Dermis microvascular lymphatic vessel endothelial cell (primary cell): ENCODE measurements around the gene RPS6KB2. TPM values are rescaled to one million over a fixed set of nuclear protein-coding genes. Genes with fewer than 3 reads are reported as not detected.
"Not testable (repeated sequence)": the region's sequence is repeated elsewhere in the genome, so short reads cannot be mapped to it uniquely, and the experiment has no call there.

ENCODE experiments used
- DNase-seq, 2 donors: peaks; one replicate each; pipeline versions ENCODE4 v3.0.0 to v3.0.0-alpha.2; 2010; ENCODE audit warnings: low read depth in 2 of 2
- total RNA-seq: library from RNA; depleted of rRNA; stranded (reverse); fragments of >200 nt; gene quantifications from 2 replicates; pipeline ENCODE4 v1.2.1, GENCODE V29; 2014

The RPS6KB2 gene
- total RNA-seq, 1 donor from 2014 or later = 31.5 TPM

GRCh38 chr11:67397536-67397935 lies 30.8 kb upstream of the RPS6KB2 start:
- no peak for DNase-seq

GRCh38 chr11:67397986-67398660 lies 30.2 kb upstream of the RPS6KB2 start:
- no peak for DNase-seq

- no peak for DNase-seq
Measured at GRCh38 chr11:67398661-67399563, 29.4 kb upstream of the RPS6KB2 start.

GRCh38 chr11:67400251-67400941 lies 27.9 kb upstream of the RPS6KB2 start:
- no peak for DNase-seq

- peak in 1 of 2 donors; percentile 11 for DNase-seq
Measured at GRCh38 chr11:67400942-67401494, 27.3 kb upstream of the RPS6KB2 start.

- peak; percentile 74 to 88 for DNase-seq
Measured at GRCh38 chr11:67401495-67402191, 26.7 kb upstream of the RPS6KB2 start, which contains the start of gene PPP1CA. Gene PPP1CA (minus strand): TSS chr11:67401858. CDS start chr11:67401782, 76 bp downstream.

- not testable (repeated sequence) for DNase-seq
Measured at GRCh38 chr11:67402192-67402839, 26.0 kb upstream of the RPS6KB2 start.

GRCh38 chr11:67403085-67403484 lies 25.2 kb upstream of the RPS6KB2 start:
- DNase-seq = not testable (repeated sequence)

- no peak for DNase-seq
Measured at GRCh38 chr11:67404515-67405195, 23.6 kb upstream of the RPS6KB2 start.

- DNase-seq = no peak
Measured at GRCh38 chr11:67405196-67405567, 23.1 kb upstream of the RPS6KB2 start.

- no peak for DNase-seq
Measured at GRCh38 chr11:67405688-67406339, 22.5 kb upstream of the RPS6KB2 start.

- DNase-seq = no peak
Measured at GRCh38 chr11:67406420-67406968, 21.8 kb upstream of the RPS6KB2 start.

GRCh38 chr11:67406969-67407687 lies 21.2 kb upstream of the RPS6KB2 start:
- DNase-seq = no peak

GRCh38 chr11:67407688-67408163 lies 20.6 kb upstream of the RPS6KB2 start:
- no peak for DNase-seq

- DNase-seq = no peak
Measured at GRCh38 chr11:67408437-67409200, 19.7 kb upstream of the RPS6KB2 start.

GRCh38 chr11:67409261-67409666 lies 19.0 kb upstream of the RPS6KB2 start:
- DNase-seq = no peak

- no peak for DNase-seq
Measured at GRCh38 chr11:67409781-67410368, 18.4 kb upstream of the RPS6KB2 start.
